PC-3 (cell line): ENCODE data around the gene ADGRV1. TPM values are rescaled to one million over a fixed set of nuclear protein-coding genes. Genes with fewer than 3 reads are reported as not detected.

Experiments
- ATAC-seq: fragments of 200-7000 bp; cut with Tn5 transposase; 2 replicates; pipeline ENCODE4 v1.9.1; 2020; ENCODE audit warnings: mild to moderate bottlenecking, moderate library complexity
- BruUV-seq: library from RNA; stranded (reverse); fragments of 400-500 nt; replicated peaks from 2 replicates; lab custom pipeline; 2021; lab: Mats Ljungman, UMichigan
- CTCF ChIA-PET: fragments of 300-600 bp; sonication (Branson Sonifier 250); formaldehyde crosslinking; loops from one replicate; lab custom pipeline; 2022; ENCODE audit warnings: antibody characterized with exemption; lab: Charles Lee
- POLR2A ChIA-PET: fragments of 300-600 bp; sonication (Branson Sonifier 250); formaldehyde crosslinking; loops from one replicate; lab custom pipeline; 2022; ENCODE audit warnings: antibody characterized with exemption; ENCODE audit not compliant: unreplicated experiment; lab: Charles Lee
- DNase-seq: peaks from one replicate; pipeline ENCODE4 v3.0.0-alpha.2; 2015
- H2AFZ ChIP-seq: fragments of 300-600 bp; sonication (generic); 2 replicates; pipeline ENCODE4 v1.6.0; 2016; ENCODE audit warnings: antibody characterized with exemption, low read length
- H3F3A ChIP-seq: fragments of 300-600 bp; sonication (generic); one replicate; pipeline ENCODE4 v1.6.0; 2017; ENCODE audit warnings: antibody characterized with exemption, low read length, control low read depth, mild to moderate bottlenecking; ENCODE audit not compliant: unreplicated experiment
- H3K27ac ChIP-seq: fragments of 300-600 bp; sonication (generic); 2 replicates; pipeline ENCODE4 v1.5.1; 2016; ENCODE audit warnings: mild to moderate bottlenecking, low read length
- H3K27me3 ChIP-seq: fragments of 300-600 bp; sonication (generic); 2 replicates; pipeline ENCODE4 v1.6.1; 2016; ENCODE audit warnings: low read length, mixed read lengths
- H3K36me3 ChIP-seq: fragments of 300-600 bp; sonication (generic); 2 replicates; pipeline ENCODE4 v1.6.1; 2016; ENCODE audit warnings: low read depth, mixed run types, low read length, mixed read lengths
- H3K4me1 ChIP-seq: fragments of 300-600 bp; sonication (generic); 2 replicates; pipeline ENCODE4 v1.5.1; 2016; ENCODE audit warnings: low read length; ENCODE audit not compliant: insufficient read depth
- H3K4me2 ChIP-seq: fragments of 300-600 bp; sonication (generic); 2 replicates; pipeline ENCODE4 v1.6.0; 2016; ENCODE audit warnings: low read length
- H3K4me3 ChIP-seq: fragments of 300-600 bp; sonication (generic); 2 replicates; pipeline ENCODE4 v1.5.1; 2016; ENCODE audit warnings: mild to moderate bottlenecking, low read length, mixed read lengths
- H3K79me2 ChIP-seq: fragments of 300-600 bp; sonication (generic); 2 replicates; pipeline ENCODE4 v1.6.1; 2017; ENCODE audit warnings: low read length, mixed read lengths
- H3K9ac ChIP-seq: fragments of 300-600 bp; sonication (generic); 2 replicates; pipeline ENCODE4 v1.6.0; 2016; ENCODE audit warnings: mild to moderate bottlenecking, low read length
- H3K9me2 ChIP-seq: fragments of 300-600 bp; sonication (generic); replicated peaks from 2 replicates; pipeline ENCODE4 v1.6.1; 2016; ENCODE audit warnings: mixed run types, low read length, mixed read lengths
- H3K9me3 ChIP-seq: fragments of 300-600 bp; sonication (generic); 2 replicates; pipeline ENCODE4 v1.6.1; 2016; ENCODE audit warnings: low read length, mixed read lengths
- H4K20me1 ChIP-seq: fragments of 300-600 bp; sonication (generic); 2 replicates; pipeline ENCODE4 v1.6.1; 2016; ENCODE audit warnings: low read length, mixed read lengths
- CTCF ChIP-seq: fragments of 300-600 bp; sonication (generic); conservative IDR thresholded peaks from 2 replicates; pipeline ENCODE4 v1.5.1; 2017; ENCODE audit warnings: antibody characterized with exemption, low read depth, mild to moderate bottlenecking, low read length
- EZH2 ChIP-seq: fragments of 300-600 bp; sonication (generic); IDR thresholded peaks from one replicate; pipeline ENCODE4 v1.6.1; 2017; ENCODE audit warnings: antibody characterized with exemption, mild to moderate bottlenecking, low read length; ENCODE audit not compliant: unreplicated experiment
- EZH2phosphoT487 ChIP-seq: fragments of 300-600 bp; sonication (generic); IDR thresholded peaks from 2 replicates; pipeline ENCODE4 v1.6.1; 2018; ENCODE audit warnings: mild to moderate bottlenecking, antibody characterized with exemption, low read length, borderline replicate concordance
- intact Hi-C: fragments of 100-400 bp; cut with micrococcal nuclease; formaldehyde crosslinking; loops from 2 replicates; pipeline ENCODE4 v1.9.0; 2023
- total RNA-seq: library from RNA; depleted of rRNA; stranded (reverse); fragments of >200 nt; gene quantifications from 2 replicates; pipeline ENCODE4 v1.2.3, GENCODE V29; 2014

The ADGRV1 gene
- total RNA-seq, 1 experiment from 2014 or later = 22.7 TPM

DNA sequence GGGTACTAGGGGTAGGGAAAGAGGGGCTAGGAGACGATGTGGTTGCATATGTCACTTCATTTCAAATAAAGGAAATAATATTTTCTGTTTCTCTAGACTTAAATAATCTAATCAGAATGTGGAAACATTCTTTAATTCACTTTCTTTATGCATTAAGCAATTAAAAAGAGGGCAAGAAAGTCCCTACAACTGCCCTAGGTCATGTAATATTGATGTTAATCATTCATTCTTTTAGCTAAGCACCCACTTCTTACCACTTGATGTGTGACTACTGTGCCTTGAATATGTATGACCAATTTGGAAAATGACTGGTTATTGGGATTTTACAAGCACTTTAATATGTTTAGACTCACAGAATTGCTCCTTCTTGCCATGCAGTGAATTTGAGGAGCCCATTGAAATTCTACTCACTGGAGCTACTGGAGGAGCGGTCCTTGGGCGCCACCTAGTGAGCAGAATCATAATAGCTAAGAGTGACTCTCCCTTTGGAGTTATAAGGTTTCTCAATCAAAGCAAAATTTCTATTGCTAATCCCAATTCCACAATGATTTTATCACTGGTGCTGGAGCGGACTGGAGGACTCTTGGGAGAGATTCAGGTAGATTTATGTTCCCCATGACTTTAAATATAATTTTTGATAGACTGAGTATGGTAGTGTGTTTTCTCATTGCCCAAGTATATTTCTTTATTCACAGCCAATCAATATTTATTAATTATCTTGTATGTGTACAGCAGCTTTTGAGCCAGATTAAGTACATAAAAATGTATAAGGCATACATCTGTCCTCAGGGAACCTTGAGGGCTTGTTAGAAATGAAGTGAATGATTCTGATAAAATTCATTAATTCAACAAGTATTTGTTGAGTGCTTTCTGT, 225.1 kb downstream of the ADGRV1 start:
- H3F3A ChIP-seq = no peaks in the 10 kb centered on the region
- no peaks in the 10 kb centered on the region for H3K4me1 ChIP-seq
- H3K9me3 ChIP-seq = no peaks in the 10 kb centered on the region
- peak; percentile 89 for DNase-seq
- H4K20me1 ChIP-seq = no peaks in the 10 kb centered on the region
- ChIA-PET POLR2A (no interaction called here), CTCF (interaction anchor here (0.5 to 1.6 kb wide), 9 partner anchors 9 to 470 kb away, joined by 3 to 13 read pairs (median 5); no protein-coding TSS in a partner anchor)
- BruUV-seq = no TSS peak
- H3K27ac ChIP-seq = no peak overlapping the region
- no peaks in the 10 kb centered on the region for H3K79me2 ChIP-seq
- no peak overlapping the region for H2AFZ ChIP-seq
- no peaks in the 10 kb centered on the region for H3K36me3 ChIP-seq
- intact Hi-C loops = loop anchor here (1.0 to 5.0 kb wide), 5 partner anchors 74 to 344 kb away; partner anchors contain the start of genes MBLAC2 and POLR3G
- H3K4me2 ChIP-seq = no peak overlapping the region
- TF ChIP-seq EZH2 = no peak
- peak; percentile 98 for TF ChIP-seq CTCF
- TF ChIP-seq EZH2phosphoT487 = no peak
- no peak overlapping the region for H3K4me3 ChIP-seq
- no peaks in the 10 kb centered on the region for H3K27me3 ChIP-seq
- H3K9ac ChIP-seq = no peak overlapping the region
- peak; percentile 98 for ATAC-seq
- H3K9me2 ChIP-seq = no peaks in the 10 kb centered on the region

GRCh38 chr5:90786756-90787155, 228.2 kb downstream of the ADGRV1 start:
- H2AFZ ChIP-seq = no peak overlapping the region
- no peaks in the 10 kb centered on the region for H3K4me1 ChIP-seq
- H4K20me1 ChIP-seq = no peaks in the 10 kb centered on the region
- intact Hi-C loops = no loop called here
- ChIA-PET CTCF (no interaction called here), POLR2A (no interaction called here)
- H3K9me2 ChIP-seq = no peaks in the 10 kb centered on the region
- no peaks in the 10 kb centered on the region for H3F3A ChIP-seq
- no peak overlapping the region for H3K9ac ChIP-seq
- H3K79me2 ChIP-seq = no peaks in the 10 kb centered on the region
- no peaks in the 10 kb centered on the region for H3K9me3 ChIP-seq
- BruUV-seq = no TSS peak
- DNase-seq (no peak), ATAC-seq (no peak)
- H3K27me3 ChIP-seq = no peaks in the 10 kb centered on the region
- 0 out of 2 replicates have a peak, but pooled peaks cover 7% of the 10 kb centered on the region for H3K36me3 ChIP-seq
- no peak overlapping the region for H3K27ac ChIP-seq
- no peak for TF ChIP-seq CTCF
- TF ChIP-seq EZH2 = no peak
- TF ChIP-seq EZH2phosphoT487 = no peak
- H3K4me3 ChIP-seq = no peak overlapping the region
- no peak overlapping the region for H3K4me2 ChIP-seq

- Histone ChIP-seq H3K9ac (no peak overlapping the region), H3K4me1 (no peaks in the 10 kb centered on the region), H3K4me3 (no peak overlapping the region), H3K27ac (no peak overlapping the region), H4K20me1 (no peaks in the 10 kb centered on the region), H3K9me3 (no peaks in the 10 kb centered on the region), H3K27me3 (no peaks in the 10 kb centered on the region), H3K79me2 (no peaks in the 10 kb centered on the region), H3K36me3 (0 out of 2 replicates have a peak, but pooled peaks cover 7% of the 10 kb centered on the region), H3K9me2 (no peaks in the 10 kb centered on the region), H3F3A (no peaks in the 10 kb centered on the region), H3K4me2 (no peak overlapping the region), H2AFZ (no peak overlapping the region)
- BruUV-seq = no TSS peak
- intact Hi-C loops = no loop called here
- ChIA-PET POLR2A (interaction anchor here (0.6 kb wide), 1 partner anchor 32 kb away, joined by 3 read pairs; no protein-coding TSS in a partner anchor), CTCF (interaction anchor here (0.8 to 1.0 kb wide), 2 partner anchors 9 to 10 kb away, joined by 3 to 6 read pairs; no protein-coding TSS in a partner anchor)
- DNase-seq (peak; percentile 40), ATAC-seq (peak; percentile 31; the same call in 1 of the 2 replicates)
- no peak for TF ChIP-seq CTCF
- TF ChIP-seq EZH2phosphoT487 = no peak
- TF ChIP-seq EZH2 = no peak
Measured at GRCh38 chr5:90792725-90793124, 234.1 kb downstream of the ADGRV1 start.
